NCI-H526 (cell line): ENCODE data around the gene APCDD1.
"Not testable (repeated sequence)": the region's sequence is repeated elsewhere in the genome, so short reads cannot be mapped to it uniquely, and the experiment has no call there.

ENCODE experiments used
- DNase-seq, 2 experiments: peaks; one replicate each; lab custom pipeline; 2025; lab: John Stamatoyannopoulos, UW

APCDD1 gene

GRCh38 chr18:10463096-10463495 lies 8.7 kb downstream of the APCDD1 start:
- DNase-seq: no peak

DNA sequence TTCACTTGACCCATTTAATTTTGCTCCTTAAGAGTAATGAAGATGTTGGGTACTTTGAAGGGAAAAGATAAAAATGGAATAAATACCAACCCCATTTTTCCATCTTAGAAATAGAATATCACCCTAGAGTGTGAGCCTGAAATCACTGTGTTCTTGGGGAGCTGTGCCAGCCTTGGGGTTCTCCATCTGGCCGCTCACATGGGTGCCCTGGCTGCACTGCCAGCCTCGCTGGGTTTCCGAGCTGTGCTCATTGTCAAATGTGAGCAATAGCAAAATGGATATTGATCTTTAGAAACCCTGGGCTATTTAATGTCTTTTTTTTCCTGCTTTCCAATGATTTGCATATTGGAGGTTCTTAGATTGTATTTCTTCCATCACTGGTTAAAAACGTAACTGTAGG lies 9.3 kb downstream of the APCDD1 start:
- no peak for DNase-seq

- DNase-seq: not testable (repeated sequence)
These were observed 9.8 kb downstream of the APCDD1 start for GRCh38 chr18:10464161-10464648.

- DNase-seq: no peak
These were observed 10.9 kb downstream of the APCDD1 start for GRCh38 chr18:10465174-10465939.

DNA sequence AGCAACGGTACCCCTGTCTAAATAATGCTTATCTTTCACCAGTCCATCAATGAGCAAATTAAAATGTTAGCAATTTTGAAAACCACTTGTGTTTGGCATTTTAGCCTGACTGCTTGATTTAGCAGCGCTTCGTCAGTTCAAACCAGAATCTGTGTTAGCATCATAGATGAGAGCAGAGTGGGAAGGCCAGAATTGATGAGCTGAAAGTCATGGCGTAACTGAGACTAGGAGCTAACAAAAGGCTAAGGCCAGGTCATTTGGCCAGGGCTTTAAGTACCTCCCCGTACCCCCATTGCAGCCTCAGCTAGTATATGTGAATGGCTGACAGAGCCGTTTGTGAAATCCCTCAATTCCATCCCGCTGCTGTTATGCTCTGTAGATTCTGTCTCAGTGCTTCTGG lies 16.0 kb downstream of the APCDD1 start:
- no peak for DNase-seq

DNA sequence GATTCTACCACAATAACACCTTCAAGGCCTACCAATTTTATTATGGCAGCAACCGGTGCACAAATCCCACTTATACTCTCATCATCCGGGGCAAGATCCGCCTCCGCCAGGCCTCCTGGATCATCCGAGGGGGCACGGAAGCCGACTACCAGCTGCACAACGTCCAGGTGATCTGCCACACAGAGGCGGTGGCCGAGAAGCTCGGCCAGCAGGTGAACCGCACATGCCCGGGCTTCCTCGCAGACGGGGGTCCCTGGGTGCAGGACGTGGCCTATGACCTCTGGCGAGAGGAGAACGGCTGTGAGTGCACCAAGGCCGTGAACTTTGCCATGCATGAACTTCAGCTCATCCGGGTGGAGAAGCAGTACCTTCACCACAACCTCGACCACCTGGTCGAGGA lies 17.1 kb downstream of the APCDD1 start:
- no peak for DNase-seq

- no peak for DNase-seq
These were observed 18.7 kb downstream of the APCDD1 start for GRCh38 chr18:10473132-10473531.

DNA sequence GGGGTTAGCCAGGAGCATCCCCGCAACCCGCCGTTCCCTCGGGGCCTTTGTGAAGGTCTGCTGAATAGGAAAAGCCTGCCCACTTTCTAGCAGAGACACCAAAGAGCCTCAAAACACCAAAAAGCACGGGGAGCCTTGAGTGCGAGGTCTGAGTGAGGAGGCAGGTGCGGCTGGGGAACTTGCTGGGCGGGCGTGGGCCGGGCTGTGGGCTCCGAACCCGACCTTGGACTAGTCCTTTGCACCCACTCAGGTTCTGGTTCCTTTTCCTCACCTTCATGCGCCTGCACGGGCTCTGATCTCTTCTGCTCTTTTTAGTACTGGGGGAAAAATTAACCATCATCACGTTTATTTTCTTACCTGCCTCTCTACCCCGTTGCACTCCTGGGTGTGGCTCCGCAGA lies 19.9 kb downstream of the APCDD1 start:
- DNase-seq: no peak

- no peak for DNase-seq
These were observed 20.8 kb downstream of the APCDD1 start for GRCh38 chr18:10475276-10475653.

- DNase-seq: no peak
These were observed 21.3 kb downstream of the APCDD1 start for GRCh38 chr18:10475654-10476291.

DNA sequence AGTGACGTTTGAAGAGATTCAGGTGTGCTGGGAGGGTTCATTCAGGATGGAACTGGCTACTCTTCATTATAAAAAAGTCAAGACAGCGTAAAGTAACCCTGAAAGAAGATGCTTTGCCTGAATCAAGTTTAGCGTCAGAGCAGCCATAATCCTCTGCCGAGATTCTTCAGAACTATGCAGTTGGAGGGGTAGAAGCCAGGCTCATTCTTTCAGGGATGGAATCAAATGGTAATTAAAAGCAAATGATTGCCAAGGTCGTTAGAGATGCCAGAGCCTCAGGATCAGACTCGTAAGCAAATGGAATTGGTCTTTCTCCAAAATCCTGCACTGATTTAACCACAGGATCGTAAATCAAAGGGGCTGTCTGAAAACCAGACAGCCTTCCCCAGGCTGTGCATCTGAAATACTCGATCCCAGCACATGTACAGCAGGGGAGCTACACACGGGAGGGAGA lies 21.9 kb downstream of the APCDD1 start:
- DNase-seq: no peak

DNA sequence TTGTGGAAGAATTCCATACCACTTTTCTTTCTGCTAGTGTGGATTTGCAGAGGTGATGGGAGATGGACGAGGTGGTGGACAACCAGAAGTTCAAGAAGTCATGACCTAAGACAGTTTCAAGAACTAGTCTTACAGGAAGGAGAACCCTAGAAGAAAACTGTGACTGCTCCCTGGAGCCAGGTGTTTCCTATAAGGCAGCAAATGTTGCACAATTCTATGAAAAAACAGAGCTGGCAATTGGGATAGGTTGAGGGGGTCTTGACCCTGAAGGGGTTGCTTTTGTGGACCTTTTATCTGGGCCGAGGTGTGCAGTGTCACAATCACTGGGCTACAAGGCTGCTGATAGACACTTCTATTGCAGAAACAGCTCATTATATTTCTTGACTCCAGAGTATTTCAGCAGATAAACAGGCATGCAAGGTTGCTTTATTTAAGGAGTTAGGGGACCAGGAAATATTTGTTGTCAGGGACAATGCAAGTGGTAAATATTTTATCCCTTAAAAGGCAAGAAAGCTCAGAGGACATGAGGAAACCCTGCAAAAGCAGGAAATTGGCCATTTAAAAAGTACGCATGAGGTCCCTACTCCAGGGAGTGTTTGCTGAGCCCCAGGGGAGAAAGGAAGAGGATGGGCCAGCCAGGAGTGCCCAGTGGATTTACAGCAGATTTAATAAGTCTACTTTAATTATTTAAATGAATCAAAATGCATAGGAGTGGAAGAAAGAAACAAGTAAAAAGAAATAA lies 22.9 kb downstream of the APCDD1 start:
- DNase-seq: no peak

DNA sequence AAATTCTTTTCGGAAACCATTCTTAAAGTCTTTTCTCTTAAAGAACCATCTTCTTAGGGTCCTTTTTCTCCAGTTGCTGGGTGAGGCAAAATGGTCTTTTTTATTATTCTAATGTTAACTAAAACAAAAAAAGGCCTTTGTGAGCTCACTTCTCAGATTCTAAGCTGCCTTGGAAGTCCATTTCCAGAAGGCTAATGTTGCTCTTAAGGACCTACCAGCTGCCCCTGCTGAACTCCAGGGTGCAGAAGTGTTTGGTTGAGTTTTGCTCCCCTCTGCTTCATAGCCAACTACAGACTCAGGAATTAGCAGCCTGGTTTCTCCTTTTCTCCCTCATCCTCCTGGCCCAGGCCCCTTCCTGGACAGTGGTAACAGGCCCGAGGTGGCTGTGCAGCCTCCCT lies 23.4 kb downstream of the APCDD1 start:
- DNase-seq: no peak

DNA sequence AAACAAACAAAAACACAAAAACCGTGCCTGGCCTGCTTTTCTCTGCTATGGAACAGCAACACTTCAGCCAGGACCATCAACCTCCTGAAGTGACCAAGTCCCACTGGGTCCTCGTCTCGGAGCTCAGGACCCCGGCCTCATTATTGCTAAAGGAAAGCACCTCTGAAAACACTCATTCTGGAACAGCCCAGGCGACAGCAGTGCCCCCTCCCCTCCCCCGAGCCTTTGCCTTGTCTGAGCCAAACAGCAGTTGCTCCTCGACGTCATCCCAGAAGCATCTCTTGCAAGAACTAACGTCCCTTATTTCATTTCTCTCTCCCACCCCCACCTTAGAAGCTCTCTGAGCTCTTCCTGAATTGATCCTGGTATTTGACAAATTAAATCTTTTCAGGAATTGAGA lies 27.4 kb downstream of the APCDD1 start:
- DNase-seq: no peak

DNA sequence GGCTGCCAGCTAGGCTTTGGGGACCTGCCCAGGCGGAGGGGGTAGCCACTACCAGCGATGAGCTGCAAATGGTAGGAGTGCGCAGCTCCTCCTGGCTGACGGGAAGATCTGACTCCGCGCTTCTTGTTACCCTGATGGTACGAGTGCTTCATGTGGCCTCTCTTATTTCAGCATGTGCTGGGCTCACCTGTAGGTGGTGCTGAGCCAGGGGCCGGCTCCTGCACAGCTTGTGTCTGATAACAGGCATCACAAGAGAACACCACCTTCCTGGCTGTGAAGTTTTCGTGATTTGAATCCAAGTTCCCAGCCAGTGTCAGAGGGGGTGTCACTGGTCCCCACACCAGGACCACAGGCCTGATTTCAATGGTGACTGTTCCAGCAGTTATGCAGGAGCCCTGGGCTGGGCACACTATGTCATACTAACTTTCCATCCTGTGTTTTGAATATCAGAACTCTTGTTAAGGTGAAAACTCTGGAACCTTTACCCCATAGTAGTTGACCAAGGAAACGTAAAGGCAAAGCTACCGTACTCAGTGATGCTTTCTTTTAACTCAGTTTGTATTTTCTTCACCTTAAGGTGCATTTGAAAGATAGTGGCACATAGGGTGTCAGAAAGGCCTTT lies 28.0 kb downstream of the APCDD1 start:
- no peak for DNase-seq

GRCh38 chr18:10482985-10483949 lies 28.8 kb downstream of the APCDD1 start:
- DNase-seq: no peak

GRCh38 chr18:10485475-10485874 lies 31.0 kb downstream of the APCDD1 start:
- no peak for DNase-seq

GRCh38 chr18:10486362-10486761 lies 31.9 kb downstream of the APCDD1 start:
- no peak for DNase-seq

GRCh38 chr18:10487154-10487553 lies 32.7 kb downstream of the APCDD1 start:
- no peak for DNase-seq

- DNase-seq: no peak
These were observed 33.6 kb downstream of the APCDD1 start for GRCh38 chr18:10488017-10488416.
